Osteocyte (in vitro differentiated cells): ENCODE measurements around the gene VGLL4. TPM values are rescaled to one million over a fixed set of nuclear protein-coding genes. Genes with fewer than 3 reads are reported as not detected.
A peak's percentile ranks its signal among the peaks of the same experiment; 100 is the strongest.

ENCODE experiments used
- DNase-seq: peaks from one replicate; pipeline ENCODE4 v3.0.0; 2021; ENCODE audit warnings: mixed read lengths; ENCODE audit not compliant: unreplicated experiment; ENCODE audit errors: extremely low spot score
- H3K27ac Mint-ChIP-seq: one replicate; pipeline ENCODE4 v1.8.0; 2021; ENCODE audit warnings: mild to moderate bottlenecking, mixed read lengths; ENCODE audit not compliant: unreplicated experiment
- H3K27me3 Mint-ChIP-seq: one replicate; pipeline ENCODE4 v1.8.0; 2021; ENCODE audit warnings: mixed read lengths; ENCODE audit not compliant: unreplicated experiment
- H3K36me3 Mint-ChIP-seq: one replicate; pipeline ENCODE4 v1.8.0; 2021; ENCODE audit warnings: mixed read lengths; ENCODE audit not compliant: unreplicated experiment
- H3K4me1 Mint-ChIP-seq: one replicate; pipeline ENCODE4 v1.8.0; 2021; ENCODE audit warnings: mixed read lengths; ENCODE audit not compliant: unreplicated experiment
- H3K4me3 Mint-ChIP-seq: one replicate; pipeline ENCODE4 v1.8.0; 2021; ENCODE audit warnings: mild to moderate bottlenecking, moderate library complexity, mixed read lengths; ENCODE audit not compliant: unreplicated experiment
- H3K9me3 Mint-ChIP-seq: one replicate; pipeline ENCODE4 v1.8.0; 2021; ENCODE audit warnings: mixed read lengths; ENCODE audit not compliant: unreplicated experiment
- total RNA-seq: library from RNA; stranded (reverse); gene quantifications from 2 replicates; pipeline ENCODE4 v1.2.1, GENCODE V29; 2021
- TF ChIP-seq, protein P1 (sequence below): fragments of 200-600 bp; sonication (generic); IDR thresholded peaks from 2 replicates; pipeline ENCODE4 v1.5.0; 2021; ENCODE audit warnings: antibody characterized with exemption, mild to moderate bottlenecking, moderate library complexity

Gene VGLL4
- total RNA-seq, 1 donor from 2014 or later: 139 TPM

DNA sequence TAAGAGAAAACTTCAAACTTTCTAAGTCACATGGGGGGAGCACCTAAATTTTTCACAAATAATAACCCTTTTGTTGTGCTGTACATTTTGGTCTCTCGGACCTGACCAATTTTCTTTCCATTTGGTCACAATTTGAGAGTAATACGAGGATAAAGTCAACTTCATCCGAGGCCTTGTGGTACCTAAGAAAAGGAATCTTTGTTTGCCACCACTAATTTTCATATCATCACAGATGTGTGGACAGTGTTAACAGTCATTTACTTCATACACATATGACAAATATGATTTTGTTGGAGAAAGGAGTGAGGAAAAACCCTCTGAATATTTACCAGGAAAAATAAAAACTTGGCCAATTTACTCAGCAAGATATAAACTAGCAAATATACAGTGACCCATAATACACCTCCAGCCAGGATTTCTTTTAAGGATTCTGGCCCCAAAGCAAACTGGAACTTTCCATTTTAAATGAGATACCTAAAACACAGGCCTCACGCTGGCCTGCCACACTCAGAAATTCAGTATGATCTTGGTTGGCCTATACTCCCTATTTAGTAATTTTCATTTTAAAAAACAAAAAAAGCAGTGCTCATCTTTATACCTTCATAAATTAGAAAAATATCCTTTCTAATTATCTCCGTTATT is 40.7 kb downstream of the VGLL4 start:
- peaks cover 42% of the 10 kb centered on the region for H3K36me3 Mint-ChIP-seq
- no peak for DNase-seq
- peak overlapping the region; percentile 100 for H3K27ac Mint-ChIP-seq
- peaks cover 93% of the 10 kb centered on the region for H3K4me1 Mint-ChIP-seq
- peak overlapping the region; percentile 57 for H3K4me3 Mint-ChIP-seq
- no peaks in the 10 kb centered on the region for H3K27me3 Mint-ChIP-seq
- H3K9me3 Mint-ChIP-seq: no peaks in the 10 kb centered on the region
- TF ChIP-seq, protein P1, sequence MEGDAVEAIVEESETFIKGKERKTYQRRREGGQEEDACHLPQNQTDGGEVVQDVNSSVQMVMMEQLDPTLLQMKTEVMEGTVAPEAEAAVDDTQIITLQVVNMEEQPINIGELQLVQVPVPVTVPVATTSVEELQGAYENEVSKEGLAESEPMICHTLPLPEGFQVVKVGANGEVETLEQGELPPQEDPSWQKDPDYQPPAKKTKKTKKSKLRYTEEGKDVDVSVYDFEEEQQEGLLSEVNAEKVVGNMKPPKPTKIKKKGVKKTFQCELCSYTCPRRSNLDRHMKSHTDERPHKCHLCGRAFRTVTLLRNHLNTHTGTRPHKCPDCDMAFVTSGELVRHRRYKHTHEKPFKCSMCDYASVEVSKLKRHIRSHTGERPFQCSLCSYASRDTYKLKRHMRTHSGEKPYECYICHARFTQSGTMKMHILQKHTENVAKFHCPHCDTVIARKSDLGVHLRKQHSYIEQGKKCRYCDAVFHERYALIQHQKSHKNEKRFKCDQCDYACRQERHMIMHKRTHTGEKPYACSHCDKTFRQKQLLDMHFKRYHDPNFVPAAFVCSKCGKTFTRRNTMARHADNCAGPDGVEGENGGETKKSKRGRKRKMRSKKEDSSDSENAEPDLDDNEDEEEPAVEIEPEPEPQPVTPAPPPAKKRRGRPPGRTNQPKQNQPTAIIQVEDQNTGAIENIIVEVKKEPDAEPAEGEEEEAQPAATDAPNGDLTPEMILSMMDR: no peak

DNA sequence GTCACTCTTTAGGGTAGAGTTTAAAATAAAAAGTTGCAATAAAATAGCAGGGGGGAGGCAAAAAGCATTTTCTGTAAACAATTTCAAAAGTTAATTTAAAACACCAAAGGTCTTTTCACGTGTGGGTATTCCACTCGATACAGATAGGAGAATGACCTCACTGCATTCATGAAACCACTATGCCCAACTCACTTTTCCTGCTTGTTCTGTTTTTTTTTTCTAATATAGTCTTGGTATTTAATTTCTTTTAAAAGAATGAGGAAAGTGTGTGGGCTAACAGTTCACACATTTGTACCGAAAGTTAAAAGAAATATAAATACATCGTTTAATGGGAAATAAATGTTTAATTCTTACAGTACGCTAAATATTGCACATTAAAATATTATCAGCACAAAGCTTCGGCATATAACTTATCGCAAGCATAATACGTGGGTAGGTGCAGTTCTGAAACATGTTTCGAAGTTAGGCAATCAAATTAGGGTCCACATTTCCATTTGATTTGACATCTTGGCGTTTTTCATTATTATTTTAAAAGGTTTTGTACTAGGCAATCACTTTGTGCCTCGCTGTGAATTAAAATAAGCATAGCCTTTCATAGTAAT is 41.4 kb downstream of the VGLL4 start:
- H3K4me1 Mint-ChIP-seq: peaks cover 93% of the 10 kb centered on the region

GRCh38 chr3:11601446-11602238 is 42.1 kb downstream of the VGLL4 start:
- Mint-ChIP-seq H3K4me1 (peaks cover 91% of the 10 kb centered on the region), H3K4me3 (peak overlapping the region; percentile 35), H3K36me3 (peaks cover 46% of the 10 kb centered on the region), H3K9me3 (peaks cover 3% of the 10 kb centered on the region), H3K27ac (peak overlapping the region; percentile 100), H3K27me3 (no peaks in the 10 kb centered on the region)
- no peak for DNase-seq
- TF ChIP-seq, protein P1: no peak

More for the DNA sequence above, 41.4 kb downstream of the VGLL4 start:
- Mint-ChIP-seq H3K27ac (peak overlapping the region; percentile 100), H3K4me3 (peak overlapping the region; percentile 18), H3K9me3 (peaks cover 3% of the 10 kb centered on the region), H3K27me3 (no peaks in the 10 kb centered on the region), H3K36me3 (peaks cover 46% of the 10 kb centered on the region)
- DNase-seq: no peak
- TF ChIP-seq, protein P1: no peak

DNA sequence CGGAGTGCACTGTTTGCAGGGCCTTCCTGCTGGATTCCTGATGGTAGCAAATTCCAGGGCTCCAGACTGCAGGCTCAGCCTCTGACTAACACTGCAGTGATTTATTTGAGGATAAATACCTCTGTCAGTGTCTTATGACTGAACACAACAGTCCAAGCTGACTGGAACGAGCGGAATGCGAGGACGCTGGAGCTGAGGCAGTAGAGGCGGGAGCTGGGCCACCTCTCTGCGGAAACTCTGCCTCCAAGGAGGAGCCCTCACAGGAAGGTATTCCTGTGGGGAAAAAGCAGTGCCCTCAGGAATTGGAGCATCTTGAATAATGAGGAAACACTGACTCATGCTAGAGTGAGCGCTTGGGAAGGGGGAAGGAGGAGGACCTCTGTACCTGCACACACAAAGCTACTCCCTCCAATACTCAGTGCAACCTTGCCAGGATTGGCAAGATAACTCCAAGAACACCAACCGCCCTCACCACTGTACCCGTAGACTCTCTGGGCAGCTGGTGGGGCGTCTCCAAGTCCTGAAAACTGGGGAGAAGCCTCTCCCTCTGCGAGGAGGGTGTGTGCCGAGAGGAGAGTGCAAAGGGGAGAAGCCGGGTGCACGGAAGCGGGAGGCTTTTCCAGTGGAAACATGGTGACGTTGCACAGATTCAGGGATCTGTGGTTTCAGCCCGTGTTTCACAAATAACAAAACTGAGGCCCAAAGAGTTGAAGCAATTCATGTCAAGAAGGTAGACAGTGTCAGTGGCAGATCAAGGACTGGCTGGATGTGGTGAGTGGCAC is 43.0 kb downstream of the VGLL4 start:
- Mint-ChIP-seq H3K36me3 (peaks cover 46% of the 10 kb centered on the region), H3K4me1 (peaks cover 89% of the 10 kb centered on the region), H3K27me3 (no peaks in the 10 kb centered on the region), H3K4me3 (peak overlapping the region; percentile 46), H3K9me3 (peaks cover 3% of the 10 kb centered on the region), H3K27ac (peak overlapping the region; percentile 100)
- peak; percentile 93 for DNase-seq
- TF ChIP-seq, protein P1: no peak
